IMR-90 (cell line): ENCODE data around the gene SLC66A2. TPM values are rescaled to one million over a fixed set of nuclear protein-coding genes. Genes with fewer than 3 reads are reported as not detected.

Source experiments
- ATAC-seq: fragments of 200-7000 bp; cut with Tn5 transposase; 2 replicates; pipeline ENCODE4 v1.9.1; 2020; ENCODE audit warnings: low read depth, mild to moderate bottlenecking, moderate library complexity
- BruUV-seq: library from RNA; stranded (reverse); fragments of 400-500 nt; replicated peaks from 2 replicates; lab custom pipeline; 2021; lab: Mats Ljungman, UMichigan
- CTCF ChIA-PET: fragments of 300-600 bp; formaldehyde crosslinking; extraction: SDS; loops from one replicate; lab custom pipeline; 2021; ENCODE audit warnings: antibody characterized with exemption; lab: Yijun Ruan, JAX
- POLR2A ChIA-PET: fragments of 300-600 bp; sonication (Branson Sonifier 250); formaldehyde crosslinking; loops from one replicate; lab custom pipeline; 2022; ENCODE audit warnings: antibody characterized with exemption; ENCODE audit not compliant: unreplicated experiment; lab: Charles Lee
- DNase-seq: peaks from one replicate; pipeline ENCODE4 v3.0.0; 2013
- H2AFZ ChIP-seq: replicated peaks from 2 replicates; pipeline ENCODE3; 2013; ENCODE audit warnings: low read length, mild to moderate bottlenecking; ENCODE audit not compliant: poor library complexity
- H2AK5ac ChIP-seq: 2 replicates; pipeline ENCODE4 v1.6.1; 2013; ENCODE audit warnings: low read depth, low read length, inconsistent platforms
- H2AK9ac ChIP-seq: replicated peaks from 2 replicates; pipeline ENCODE3; 2013; ENCODE audit warnings: mild to moderate bottlenecking, low read depth, low read length, moderate library complexity; ENCODE audit not compliant: poor library complexity
- H2BK120ac ChIP-seq: 2 replicates; pipeline ENCODE4 v1.6.1; 2013; ENCODE audit warnings: low read depth, low read length, inconsistent platforms
- H2BK15ac ChIP-seq: 3 replicates; pipeline ENCODE4 v1.6.1; 2013; ENCODE audit warnings: low read depth, low read length, inconsistent platforms
- H2BK20ac ChIP-seq: 2 replicates; pipeline ENCODE4 v1.6.1; 2013; ENCODE audit warnings: low read depth, mild to moderate bottlenecking, inconsistent platforms, low read length, moderate library complexity
- H2BK5ac ChIP-seq: 2 replicates; pipeline ENCODE4 v1.6.1; 2013; ENCODE audit warnings: mild to moderate bottlenecking, low read depth, low read length, inconsistent platforms; ENCODE audit not compliant: poor library complexity, severe bottlenecking
- H3K14ac ChIP-seq: replicated peaks from 2 replicates; pipeline ENCODE4 v1.6.1; 2013; ENCODE audit warnings: low read depth, low read length, inconsistent platforms
- H3K18ac ChIP-seq: 2 replicates; pipeline ENCODE4 v1.6.1; 2013; ENCODE audit warnings: low read depth, low read length, control low read depth
- H3K23ac ChIP-seq: 2 replicates; pipeline ENCODE4 v1.6.1; 2013; ENCODE audit warnings: low read depth, low read length, inconsistent platforms
- H3K27ac ChIP-seq: 2 replicates; pipeline ENCODE4 v1.5.1; 2013; ENCODE audit warnings: mild to moderate bottlenecking, control low read depth, low read length; ENCODE audit not compliant: insufficient read depth
- H3K27me3 ChIP-seq: 2 replicates; pipeline ENCODE4 v1.6.1; 2013; ENCODE audit warnings: low read length; ENCODE audit not compliant: control insufficient read depth, insufficient read depth
- H3K36me3 ChIP-seq: 2 replicates; pipeline ENCODE4 v1.6.1; 2013; ENCODE audit warnings: low read length, mixed read lengths; ENCODE audit not compliant: control insufficient read depth, insufficient read depth
- H3K4ac ChIP-seq: 2 replicates; pipeline ENCODE4 v1.6.1; 2013; ENCODE audit warnings: low read depth, low read length, inconsistent platforms
- H3K4me1 ChIP-seq: 2 replicates; pipeline ENCODE4 v1.6.1; 2013; ENCODE audit warnings: low read length, mixed read lengths; ENCODE audit not compliant: control insufficient read depth, insufficient read depth
- H3K4me2 ChIP-seq: 2 replicates; pipeline ENCODE4 v1.6.1; 2013; ENCODE audit warnings: low read depth, mild to moderate bottlenecking, control low read depth, low read length, moderate library complexity
- H3K4me3 ChIP-seq: 2 replicates; pipeline ENCODE4 v1.5.1; 2013; ENCODE audit warnings: low read depth, mild to moderate bottlenecking, control low read depth, low read length, moderate library complexity; ENCODE audit not compliant: insufficient read depth
- H3K56ac ChIP-seq: 2 replicates; pipeline ENCODE4 v1.6.1; 2013; ENCODE audit warnings: low read length, inconsistent platforms; ENCODE audit not compliant: insufficient read depth; ENCODE audit errors: extremely low read depth
- H3K79me1 ChIP-seq, 2 experiments: 2 replicates each; pipeline ENCODE4 v1.6.1; 2013; ENCODE audit warnings: low read length in 2 of 2, inconsistent platforms in 1 of 2, low read depth in 1 of 2
- H3K9ac ChIP-seq: 2 replicates; pipeline ENCODE4 v1.6.1; 2013; ENCODE audit warnings: low read depth, low read length, control low read depth
- H3K9me1 ChIP-seq: 2 replicates; pipeline ENCODE4 v1.6.1; 2013; ENCODE audit warnings: low read length, inconsistent platforms; ENCODE audit not compliant: insufficient read depth
- H3K9me3 ChIP-seq: 2 replicates; pipeline ENCODE4 v1.6.1; 2013; ENCODE audit warnings: low read length; ENCODE audit not compliant: control insufficient read depth, insufficient read depth
- H4K20me1 ChIP-seq: 2 replicates; pipeline ENCODE4 v1.6.1; 2013; ENCODE audit warnings: low read length, inconsistent platforms; ENCODE audit not compliant: insufficient read depth
- H4K5ac ChIP-seq: 2 replicates; pipeline ENCODE4 v1.6.1; 2013; ENCODE audit warnings: mild to moderate bottlenecking, low read depth, low read length, control low read depth
- H4K8ac ChIP-seq, 2 experiments: 2 replicates each; pipeline ENCODE4 v1.6.1; 2013; ENCODE audit warnings: low read depth in 2 of 2, low read length in 2 of 2, control low read depth in 1 of 2, inconsistent platforms in 1 of 2
- H4K91ac ChIP-seq: 2 replicates; pipeline ENCODE4 v1.6.1; 2013; ENCODE audit warnings: low read depth, low read length, inconsistent platforms; ENCODE audit not compliant: insufficient read depth
- BHLHE40 ChIP-seq: fragments of 150-350 bp; IDR thresholded peaks from 2 replicates; pipeline ENCODE4 v1.6.1; 2016; ENCODE audit warnings: mild to moderate bottlenecking, low read depth, low read length
- CEBPB ChIP-seq: IDR thresholded peaks from 2 replicates; pipeline ENCODE4 v1.6.1; 2012; ENCODE audit warnings: low read depth, low read length, improper control_type of control experiment
- CHD1 ChIP-seq: IDR thresholded peaks from 2 replicates; pipeline ENCODE4 v1.6.1; 2012; ENCODE audit warnings: low read depth, low read length, improper control_type of control experiment
- ELK1 ChIP-seq: fragments of 150-350 bp; IDR thresholded peaks from 2 replicates; pipeline ENCODE4 v1.6.1; 2016; ENCODE audit warnings: low read depth, mild to moderate bottlenecking, low read length, moderate library complexity, borderline replicate concordance
- MAZ ChIP-seq: IDR thresholded peaks from 2 replicates; pipeline ENCODE4 v1.6.1; 2012; ENCODE audit warnings: low read depth, mild to moderate bottlenecking, low read length, improper control_type of control experiment, moderate library complexity, borderline replicate concordance
- MXI1 ChIP-seq: IDR thresholded peaks from 2 replicates; pipeline ENCODE4 v1.6.1; 2012; ENCODE audit warnings: low read depth, mild to moderate bottlenecking, low read length, moderate library complexity, borderline replicate concordance
- NFE2L2 ChIP-seq: fragments of 150-350 bp; IDR thresholded peaks from 2 replicates; pipeline ENCODE4 v1.6.1; 2016; ENCODE audit warnings: low read depth, mild to moderate bottlenecking, low read length
- POLR2A ChIP-seq: IDR thresholded peaks from 2 replicates; pipeline ENCODE4 v1.6.1; 2012; ENCODE audit warnings: mild to moderate bottlenecking, low read depth, low read length
- RAD21 ChIP-seq: IDR thresholded peaks from 2 replicates; pipeline ENCODE4 v1.6.1; 2012; ENCODE audit warnings: low read length, improper control_type of control experiment
- RCOR1 ChIP-seq: IDR thresholded peaks from 2 replicates; pipeline ENCODE4 v1.6.1; 2012; ENCODE audit warnings: mild to moderate bottlenecking, low read length, improper control_type of control experiment; ENCODE audit not compliant: insufficient replicate concordance
- RFX5 ChIP-seq: IDR thresholded peaks from 2 replicates; pipeline ENCODE4 v1.8.0; 2012; ENCODE audit warnings: low read depth, mild to moderate bottlenecking, low read length, moderate library complexity
- WGBS, 2 experiments: methylation state at CpG; one replicate each; pipeline versions ENCODE4 v1.1.5 to v1.1.7; 2013; ENCODE audit warnings: missing lambda C conversion rate in 2 of 2; ENCODE audit not compliant: insufficient read length in 1 of 2; ENCODE audit errors: extremely low coverage in 2 of 2; 5-methylcytosine and 5-hydroxymethylcytosine counted together
- dilution Hi-C: fragments of 300-500 bp; cut with HindIII; formaldehyde crosslinking; loops from one replicate; pipeline ENCODE4 v1.14.3; 2018; ENCODE audit warnings: low sequenced_read_pairs; ENCODE audit not compliant: unreplicated experiment
- in situ Hi-C: fragments of 300-500 bp; cut with MboI; formaldehyde crosslinking; loops from 3 replicates; pipeline ENCODE4 v1.14.3; 2019; ENCODE audit warnings: low sequenced_read_pairs, inconsistent platforms, mixed read lengths
- intact Hi-C: fragments of 100-400 bp; cut with micrococcal nuclease; formaldehyde crosslinking; loops from 2 replicates; pipeline ENCODE4 v1.10.0; 2022
- polyA plus RNA-seq, 3 experiments: library from polyadenylated mRNA; depleted of rRNA; stranded (reverse); fragments of >200 nt; gene quantifications; 2 replicates each; pipeline ENCODE4 v1.2.3, GENCODE V29; 2012; ENCODE audit warnings: low replicate concordance in 1 of 3
- total RNA-seq: library from RNA; depleted of rRNA; stranded (reverse); fragments of >200 nt; gene quantifications from 2 replicates; pipeline ENCODE4 v1.2.3, GENCODE V29; 2012
- TF ChIP-seq, protein P1 (sequence below): conservative IDR thresholded peaks from 2 replicates; pipeline ENCODE4 v1.5.1; 2012; ENCODE audit warnings: mild to moderate bottlenecking, low read depth, low read length, improper control_type of control experiment
- TF ChIP-seq, protein P2 (sequence below): fragments of 150-350 bp; IDR thresholded peaks from 2 replicates; pipeline ENCODE4 v1.6.1; 2017; ENCODE audit warnings: mild to moderate bottlenecking, antibody characterized with exemption, low read length, low read depth

The SLC66A2 gene
- total and polyA plus RNA-seq, 2 of the 4 experiments (the other 2 are of a cell fraction): 17.6 to 23.5 TPM

DNA sequence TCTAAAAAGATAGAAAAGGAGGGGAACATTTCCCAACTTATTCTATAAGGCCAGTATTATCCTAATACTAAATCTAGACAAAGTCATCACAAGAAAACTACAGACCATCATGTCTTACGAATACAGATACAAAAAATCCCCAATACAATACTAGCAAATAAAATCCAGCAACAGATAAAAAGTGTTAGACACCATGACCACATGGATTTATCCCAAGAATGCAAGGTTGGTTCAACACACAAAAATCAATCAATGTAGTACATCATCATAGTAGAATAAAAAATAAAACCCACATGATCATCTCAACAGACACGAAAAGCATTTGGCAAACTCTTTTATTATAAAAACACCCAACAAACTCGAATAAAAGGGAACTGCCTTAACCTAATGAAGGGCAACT, 18.5 kb downstream of the SLC66A2 start:
- Histone ChIP-seq H2AFZ (no peak overlapping the region), H4K5ac (no peak overlapping the region), H2AK5ac (no peak overlapping the region), H3K4me1 (no peaks in the 10 kb centered on the region), H3K56ac (no peak overlapping the region), H4K8ac (no peak overlapping the region), H4K91ac (no peak overlapping the region), H2BK5ac (no peak overlapping the region), H2BK20ac (no peak overlapping the region), H3K4me2 (no peak overlapping the region), H4K20me1 (peaks cover 27% of the 10 kb centered on the region), H2BK120ac (no peak overlapping the region), H3K36me3 (peaks cover 40% of the 10 kb centered on the region), H2BK15ac (no peak overlapping the region), H3K79me1 (peaks cover 28 to 61% of the 10 kb centered on the region in 2 experiments), H3K18ac (no peak overlapping the region), H3K9ac (no peak overlapping the region), H2AK9ac (no peak overlapping the region), H3K9me3 (peaks cover 24% of the 10 kb centered on the region), H3K4ac (no peak overlapping the region), H3K27ac (no peak overlapping the region), H3K23ac (no peak overlapping the region), H3K4me3 (no peak overlapping the region), H3K14ac (no peak overlapping the region), H3K27me3 (no peaks in the 10 kb centered on the region), H3K9me1 (peaks cover 6% of the 10 kb centered on the region)
- ATAC-seq: no peak
- BruUV-seq: no TSS peak
- in situ Hi-C loops (no loop called here), intact Hi-C loops (no loop called here), dilution Hi-C loops (no loop called here)
- ChIA-PET CTCF (no interaction called here), POLR2A (no interaction called here)
- no peak for DNase-seq
- TF ChIP-seq RFX5: no peak
- TF ChIP-seq MAZ: no peak
- no peak for TF ChIP-seq ELK1
- no peak for TF ChIP-seq CEBPB
- TF ChIP-seq RCOR1: no peak
- no peak for TF ChIP-seq CHD1
- TF ChIP-seq, protein P1, sequence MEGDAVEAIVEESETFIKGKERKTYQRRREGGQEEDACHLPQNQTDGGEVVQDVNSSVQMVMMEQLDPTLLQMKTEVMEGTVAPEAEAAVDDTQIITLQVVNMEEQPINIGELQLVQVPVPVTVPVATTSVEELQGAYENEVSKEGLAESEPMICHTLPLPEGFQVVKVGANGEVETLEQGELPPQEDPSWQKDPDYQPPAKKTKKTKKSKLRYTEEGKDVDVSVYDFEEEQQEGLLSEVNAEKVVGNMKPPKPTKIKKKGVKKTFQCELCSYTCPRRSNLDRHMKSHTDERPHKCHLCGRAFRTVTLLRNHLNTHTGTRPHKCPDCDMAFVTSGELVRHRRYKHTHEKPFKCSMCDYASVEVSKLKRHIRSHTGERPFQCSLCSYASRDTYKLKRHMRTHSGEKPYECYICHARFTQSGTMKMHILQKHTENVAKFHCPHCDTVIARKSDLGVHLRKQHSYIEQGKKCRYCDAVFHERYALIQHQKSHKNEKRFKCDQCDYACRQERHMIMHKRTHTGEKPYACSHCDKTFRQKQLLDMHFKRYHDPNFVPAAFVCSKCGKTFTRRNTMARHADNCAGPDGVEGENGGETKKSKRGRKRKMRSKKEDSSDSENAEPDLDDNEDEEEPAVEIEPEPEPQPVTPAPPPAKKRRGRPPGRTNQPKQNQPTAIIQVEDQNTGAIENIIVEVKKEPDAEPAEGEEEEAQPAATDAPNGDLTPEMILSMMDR: no peak
- TF ChIP-seq, protein P2, sequence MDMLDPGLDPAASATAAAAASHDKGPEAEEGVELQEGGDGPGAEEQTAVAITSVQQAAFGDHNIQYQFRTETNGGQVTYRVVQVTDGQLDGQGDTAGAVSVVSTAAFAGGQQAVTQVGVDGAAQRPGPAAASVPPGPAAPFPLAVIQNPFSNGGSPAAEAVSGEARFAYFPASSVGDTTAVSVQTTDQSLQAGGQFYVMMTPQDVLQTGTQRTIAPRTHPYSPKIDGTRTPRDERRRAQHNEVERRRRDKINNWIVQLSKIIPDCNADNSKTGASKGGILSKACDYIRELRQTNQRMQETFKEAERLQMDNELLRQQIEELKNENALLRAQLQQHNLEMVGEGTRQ: no peak
- TF ChIP-seq BHLHE40: no peak
- no peak for TF ChIP-seq NFE2L2
- no peak for TF ChIP-seq POLR2A
- no peak for TF ChIP-seq RAD21
- no peak for TF ChIP-seq MXI1
- WGBS, 2 experiments: no CpG with 5 or more reads among the region's 3 CpGs
